ENCODE data around the gene MET. TPM values are rescaled to one million over a fixed set of nuclear protein-coding genes. Genes with fewer than 3 reads are reported as not detected.

MET gene
- total and polyA plus RNA-seq, 10 of the 15 experiments (the other 5 are each of a cell fraction or from before 2014, with no cell fraction given): 0.01 to 0.21 TPM; not detected in 8

DNA sequence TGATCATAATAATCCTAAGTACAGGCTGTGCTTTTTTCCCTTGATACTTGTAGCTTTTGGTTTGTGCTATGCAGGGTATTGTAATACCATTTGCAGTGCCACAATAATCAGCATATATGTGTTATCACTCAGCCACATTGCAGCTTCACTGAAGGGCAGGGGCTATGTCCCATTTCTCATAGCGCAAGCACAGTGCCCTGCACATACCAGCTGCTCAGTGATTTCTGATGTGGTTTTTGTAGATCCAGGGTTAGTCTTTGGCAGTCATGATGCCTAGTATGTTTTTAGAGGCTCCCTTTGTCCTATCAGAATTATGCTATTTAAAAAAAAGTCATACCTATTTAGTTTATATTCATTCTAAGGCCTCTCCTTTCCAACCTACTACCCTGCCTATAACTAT is 25.8 kb downstream of the MET start:
- no peak for DNase-seq (ENCODE audit: low read depth, low spot score)
- ChIA-PET SMC1A (ENCODE audit: uncharacterized antibody, unreplicated experiment) (interaction anchor here (1.0 kb wide), 1 partner anchor 14 kb away, joined by 5 read pairs; no protein-coding TSS in a partner anchor), RAD21 (ENCODE audit: unreplicated experiment) (no interaction called here), POLR2A (no interaction called here), CTCF (no interaction called here)
- ATAC-seq: no peak
- BruUV-seq (replicated peaks): no TSS peak
- 95% methylated on average over 1 of the region's 1 CpG for WGBS (ENCODE audit: insufficient coverage, insufficient replicate concordance, low lambda C conversion rate, missing lambda C conversion rate)
- intact Hi-C loops (cut with micrococcal nuclease; ENCODE audit: unreplicated experiment) (no loop called here), in situ Hi-C loops (cut with MboI) (no loop called here)
- FAIRE-seq: no peak
- Histone ChIP-seq H3K79me2 (ENCODE audit: control insufficient read depth, insufficient read depth, low read length) (no peaks in the 10 kb centered on the region), H3K36me3 (ENCODE audit: control insufficient read depth in 2 of 2, insufficient read depth in 2 of 2, low read length in 1 of 2) (no peaks in the 10 kb centered on the region), H3K27ac (ENCODE audit: control insufficient read depth, insufficient read depth) (no peak overlapping the region), H3K9me3 (replicated peaks; ENCODE audit: control insufficient read depth, insufficient read depth, low read length) (no peaks in the 10 kb centered on the region), H4K20me1 (ENCODE audit: control insufficient read depth, insufficient read depth) (no peaks in the 10 kb centered on the region), H3K4me1 (ENCODE audit: control insufficient read depth, insufficient read depth, low read length) (no peaks in the 10 kb centered on the region), H2AFZ (ENCODE audit: control insufficient read depth, low read depth, low read length) (no peak overlapping the region), H3K27me3 (replicated peaks in 1 of 2; ENCODE audit: control insufficient read depth in 2 of 2, insufficient read depth in 2 of 2, low read length in 1 of 2) (peaks cover 0 to 10% of the 10 kb centered on the region in 2 experiments; a peak in 3 of 4 replicates), H3K4me2 (ENCODE audit: control insufficient read depth, insufficient read depth) (no peak overlapping the region), H3K9ac (ENCODE audit: control insufficient read depth, insufficient read depth, low read length) (no peak overlapping the region), H3K4me3 (no peak overlapping the region)
- TF ChIP-seq JUND (IDR thresholded peaks at IDR 0.05; ENCODE audit: low read depth, low read length) (no peak), BRCA1 (IDR thresholded peaks at IDR 0.05; ENCODE audit: low read depth, low read length) (no peak), BMI1 (IDR thresholded peaks at IDR 0.05; ENCODE audit: borderline replicate concordance) (no peak), ATF7 (IDR thresholded peaks at IDR 0.05; ENCODE audit: low read depth) (no peak), YBX1 (IDR thresholded peaks at IDR 0.05) (no peak), TAF1 (IDR thresholded peaks at IDR 0.05; ENCODE audit: borderline replicate concordance, low read depth, low read length) (no peak)

DNA sequence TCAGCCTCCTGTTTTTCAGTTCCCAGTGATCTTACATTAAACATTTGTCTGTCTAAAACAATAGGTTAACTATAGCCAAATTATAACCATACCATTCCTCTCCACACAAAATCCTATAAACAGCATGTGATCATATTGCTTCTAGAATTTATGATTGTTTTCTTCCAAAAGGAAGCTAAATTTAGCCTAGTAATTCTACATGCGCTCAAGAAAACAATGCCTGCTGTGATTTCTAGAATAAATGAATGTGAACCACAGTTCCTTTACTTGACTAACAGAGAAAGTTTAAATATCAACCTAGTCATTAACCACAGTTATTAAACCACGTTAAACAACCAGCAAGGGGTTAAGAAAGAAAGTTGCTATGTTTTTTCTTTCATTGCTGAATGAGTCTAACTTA is 26.4 kb downstream of the MET start:
- DNase-seq (ENCODE audit: low read depth, low spot score): no peak
- BruUV-seq (replicated peaks): no TSS peak
- Histone ChIP-seq H2AFZ (ENCODE audit: control insufficient read depth, low read depth, low read length) (no peak overlapping the region), H4K20me1 (ENCODE audit: control insufficient read depth, insufficient read depth) (no peaks in the 10 kb centered on the region), H3K27ac (ENCODE audit: control insufficient read depth, insufficient read depth) (no peak overlapping the region), H3K4me3 (no peak overlapping the region), H3K9me3 (replicated peaks; ENCODE audit: control insufficient read depth, insufficient read depth, low read length) (no peaks in the 10 kb centered on the region), H3K4me1 (ENCODE audit: control insufficient read depth, insufficient read depth, low read length) (no peaks in the 10 kb centered on the region), H3K4me2 (ENCODE audit: control insufficient read depth, insufficient read depth) (no peak overlapping the region), H3K27me3 (replicated peaks in 1 of 2; ENCODE audit: control insufficient read depth in 2 of 2, insufficient read depth in 2 of 2, low read length in 1 of 2) (peaks cover 0 to 10% of the 10 kb centered on the region in 2 experiments; a peak in 3 of 4 replicates), H3K79me2 (ENCODE audit: control insufficient read depth, insufficient read depth, low read length) (no peaks in the 10 kb centered on the region), H3K9ac (ENCODE audit: control insufficient read depth, insufficient read depth, low read length) (no peak overlapping the region), H3K36me3 (ENCODE audit: control insufficient read depth in 2 of 2, insufficient read depth in 2 of 2, low read length in 1 of 2) (no peaks in the 10 kb centered on the region)
- 47% methylated on average over 2 of the region's 2 CpGs for WGBS (ENCODE audit: insufficient coverage, insufficient replicate concordance, low lambda C conversion rate, missing lambda C conversion rate)
- POLR2A ChIA-PET: no interaction called here
- in situ Hi-C loops (cut with MboI): no loop called here
- ATAC-seq: no peak
- SMC1A ChIA-PET (ENCODE audit: uncharacterized antibody, unreplicated experiment): interaction anchor here (1.0 kb wide), 1 partner anchor 13 kb away, joined by 5 read pairs; no protein-coding TSS in a partner anchor
- no peak for FAIRE-seq
- CTCF ChIA-PET: no interaction called here
- intact Hi-C loops (cut with micrococcal nuclease; ENCODE audit: unreplicated experiment): no loop called here
- RAD21 ChIA-PET (ENCODE audit: unreplicated experiment): no interaction called here
- no peak for TF ChIP-seq ESRRA (IDR thresholded peaks at IDR 0.05; ENCODE audit: low read length)
- TF ChIP-seq SUZ12 (IDR thresholded peaks at IDR 0.05; ENCODE audit: unreplicated experiment): no peak
- TF ChIP-seq HDGF (IDR thresholded peaks at IDR 0.05): no peak
- TF ChIP-seq ETV6 (conservative IDR thresholded peaks at IDR 0.05 in 1 of 2, IDR thresholded peaks at IDR 0.05 in 1 of 2; ENCODE audit: borderline replicate concordance in 1 of 2, low read depth in 1 of 2): no peak
- TF ChIP-seq POLR2AphosphoS2 (IDR thresholded peaks at IDR 0.05; ENCODE audit: low read depth, low read length): no peak
- no peak for TF ChIP-seq NR2C1 (IDR thresholded peaks at IDR 0.05)
- TF ChIP-seq, protein P1, sequence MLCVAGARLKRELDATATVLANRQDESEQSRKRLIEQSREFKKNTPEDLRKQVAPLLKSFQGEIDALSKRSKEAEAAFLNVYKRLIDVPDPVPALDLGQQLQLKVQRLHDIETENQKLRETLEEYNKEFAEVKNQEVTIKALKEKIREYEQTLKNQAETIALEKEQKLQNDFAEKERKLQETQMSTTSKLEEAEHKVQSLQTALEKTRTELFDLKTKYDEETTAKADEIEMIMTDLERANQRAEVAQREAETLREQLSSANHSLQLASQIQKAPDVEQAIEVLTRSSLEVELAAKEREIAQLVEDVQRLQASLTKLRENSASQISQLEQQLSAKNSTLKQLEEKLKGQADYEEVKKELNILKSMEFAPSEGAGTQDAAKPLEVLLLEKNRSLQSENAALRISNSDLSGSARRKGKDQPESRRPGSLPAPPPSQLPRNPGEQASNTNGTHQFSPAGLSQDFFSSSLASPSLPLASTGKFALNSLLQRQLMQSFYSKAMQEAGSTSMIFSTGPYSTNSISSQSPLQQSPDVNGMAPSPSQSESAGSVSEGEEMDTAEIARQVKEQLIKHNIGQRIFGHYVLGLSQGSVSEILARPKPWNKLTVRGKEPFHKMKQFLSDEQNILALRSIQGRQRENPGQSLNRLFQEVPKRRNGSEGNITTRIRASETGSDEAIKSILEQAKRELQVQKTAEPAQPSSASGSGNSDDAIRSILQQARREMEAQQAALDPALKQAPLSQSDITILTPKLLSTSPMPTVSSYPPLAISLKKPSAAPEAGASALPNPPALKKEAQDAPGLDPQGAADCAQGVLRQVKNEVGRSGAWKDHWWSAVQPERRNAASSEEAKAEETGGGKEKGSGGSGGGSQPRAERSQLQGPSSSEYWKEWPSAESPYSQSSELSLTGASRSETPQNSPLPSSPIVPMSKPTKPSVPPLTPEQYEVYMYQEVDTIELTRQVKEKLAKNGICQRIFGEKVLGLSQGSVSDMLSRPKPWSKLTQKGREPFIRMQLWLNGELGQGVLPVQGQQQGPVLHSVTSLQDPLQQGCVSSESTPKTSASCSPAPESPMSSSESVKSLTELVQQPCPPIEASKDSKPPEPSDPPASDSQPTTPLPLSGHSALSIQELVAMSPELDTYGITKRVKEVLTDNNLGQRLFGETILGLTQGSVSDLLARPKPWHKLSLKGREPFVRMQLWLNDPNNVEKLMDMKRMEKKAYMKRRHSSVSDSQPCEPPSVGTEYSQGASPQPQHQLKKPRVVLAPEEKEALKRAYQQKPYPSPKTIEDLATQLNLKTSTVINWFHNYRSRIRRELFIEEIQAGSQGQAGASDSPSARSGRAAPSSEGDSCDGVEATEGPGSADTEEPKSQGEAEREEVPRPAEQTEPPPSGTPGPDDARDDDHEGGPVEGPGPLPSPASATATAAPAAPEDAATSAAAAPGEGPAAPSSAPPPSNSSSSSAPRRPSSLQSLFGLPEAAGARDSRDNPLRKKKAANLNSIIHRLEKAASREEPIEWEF (IDR thresholded peaks at IDR 0.05; ENCODE audit: insufficient replicate concordance, low read depth, low read length): no peak
